K562 (cell line): Measurements from ENCODE around the gene SS18L1. TPM values are rescaled to one million over a fixed set of nuclear protein-coding genes. Genes with fewer than 3 reads are reported as not detected.
A peak's percentile ranks its signal among the peaks of the same experiment; 100 is the strongest.

Source experiments
- ARID3A ChIP-seq: IDR thresholded peaks from 2 replicates; pipeline ENCODE4 v1.6.1; 2012; ENCODE audit warnings: low read depth, low read length, improper control_type of control experiment, borderline replicate concordance
- BCLAF1 ChIP-seq, 2 experiments: fragments of 450-650 bp in 1 of 2; IDR thresholded peaks; 2 replicates each; pipeline ENCODE4 v1.6.1; 2011 to 2017; ENCODE audit warnings: low read depth in 2 of 2, antibody characterized with exemption in 1 of 2, borderline replicate concordance in 1 of 2, low read length in 1 of 2, mild to moderate bottlenecking in 1 of 2, mixed read lengths in 1 of 2; ENCODE audit not compliant: control insufficient read depth in 1 of 2
- BCOR ChIP-seq: fragments of 450-650 bp; IDR thresholded peaks from 2 replicates; pipeline ENCODE4 v1.6.1; 2016
- C11orf30 ChIP-seq: fragments of 450-650 bp; IDR thresholded peaks from 2 replicates; pipeline ENCODE4 v1.6.1; 2016; ENCODE audit warnings: low read depth, mild to moderate bottlenecking
- HDGF ChIP-seq: fragments of 450-650 bp; IDR thresholded peaks from 2 replicates; pipeline ENCODE4 v1.6.1; 2016
- KDM1A ChIP-seq, 2 experiments: fragments of 450-650 bp; IDR thresholded peaks; 2 replicates each; pipeline ENCODE4 v1.6.1; 2016; ENCODE audit warnings: mild to moderate bottlenecking in 2 of 2
- MYNN ChIP-seq, 2 experiments: sonication (generic); formaldehyde crosslinking in 1 of 2; IDR thresholded peaks; 2 replicates each; pipeline versions ENCODE4 v1.5.0 to v1.6.1; 2016 to 2020; ENCODE audit warnings: antibody characterized with exemption in 1 of 2, missing genetic modification reagents in 1 of 2
- NCOA6 ChIP-seq: fragments of 450-650 bp; IDR thresholded peaks from 2 replicates; pipeline ENCODE4 v1.6.1; 2017; ENCODE audit warnings: mild to moderate bottlenecking
- NEUROD1 ChIP-seq: fragments of 150-350 bp; IDR thresholded peaks from 2 replicates; pipeline ENCODE4 v1.6.1; 2014; ENCODE audit warnings: borderline replicate concordance, low read length, low read depth; ENCODE audit not compliant: partially characterized antibody
- PHF8 ChIP-seq: fragments of 200-600 bp; sonication (generic); IDR thresholded peaks from 2 replicates; pipeline ENCODE4 v1.6.1; 2012; ENCODE audit warnings: mixed run types, mild to moderate bottlenecking, inconsistent platforms, low read length, moderate library complexity, borderline replicate concordance
- POLR2B ChIP-seq: fragments of 450-650 bp; IDR thresholded peaks from 2 replicates; pipeline ENCODE4 v1.6.1; 2018; ENCODE audit warnings: low read depth; ENCODE audit not compliant: partially characterized antibody
- RB1 ChIP-seq: fragments of 450-650 bp; IDR thresholded peaks from 2 replicates; pipeline ENCODE4 v1.6.1; 2017; ENCODE audit warnings: low read depth, mild to moderate bottlenecking
- SP2 ChIP-seq: IDR thresholded peaks from 2 replicates; pipeline ENCODE4 v1.6.1; 2011; ENCODE audit warnings: mild to moderate bottlenecking, low read depth, low read length, moderate library complexity; ENCODE audit not compliant: poor library complexity, severe bottlenecking; ENCODE audit errors: extremely low read depth
- SREBF1 ChIP-seq: fragments of 150-350 bp; IDR thresholded peaks from 2 replicates; pipeline ENCODE4 v1.6.1; 2014; ENCODE audit warnings: antibody characterized with exemption, low read depth, low read length, borderline replicate concordance
- ZBTB1 ChIP-seq: sonication (generic); formaldehyde crosslinking; IDR thresholded peaks from 2 replicates; pipeline ENCODE4 v1.8.1; 2023; ENCODE audit warnings: missing genetic modification reagents, low read depth, mild to moderate bottlenecking, borderline replicate concordance
- ZC3H8 ChIP-seq: fragments of 450-650 bp; IDR thresholded peaks from 2 replicates; pipeline ENCODE4 v1.6.1; 2017
- ZKSCAN1 ChIP-seq: fragments of 150-350 bp; IDR thresholded peaks from 2 replicates; pipeline ENCODE4 v1.6.1; 2016; ENCODE audit warnings: low read depth, low read length
- ZNF707 ChIP-seq: fragments of 250-450 bp; sonication (Bioruptor Pico); conservative IDR thresholded peaks from 2 replicates; pipeline ENCODE4 v1.8.0; 2022; ENCODE audit warnings: inconsistent platforms, mild to moderate bottlenecking, moderate library complexity
- polyA plus RNA-seq, 8 experiments: library from polyadenylated mRNA; depleted of rRNA in 4 of 8; stranded (reverse) in 5 of 8; unstranded in 3 of 8; fragments of >200 nt; fragmentation: Nextera tagmentation in 2 of 8; fragmentation: Illumina TruSeq in 1 of 8; extraction: Ambion mirVana in 2 of 8; extraction: Trizol in 1 of 8; gene quantifications; 2 replicates each; pipeline versions ENCODE4 v1.2.1 to v1.2.3, GENCODE V29; 2011 to 2014; ENCODE audit warnings: inconsistent platforms in 1 of 8, missing spikeins in 1 of 8
- total RNA-seq, 7 experiments: library from RNA; depleted of rRNA in 6 of 7; stranded (reverse); fragments of >200 nt in 6 of 7; fragmentation: Illumina TruSeq in 2 of 7; extraction: Trizol in 2 of 7; gene quantifications; 2 replicates each; pipeline versions ENCODE4 v1.2.1 to v1.2.3, GENCODE V29; 2011 to 2021; ENCODE audit warnings: low replicate concordance in 1 of 7
- TF ChIP-seq, protein P1 (sequence below): sonication (generic); formaldehyde crosslinking; IDR thresholded peaks from 2 replicates; pipeline ENCODE4 v1.9.0; 2022; ENCODE audit warnings: mild to moderate bottlenecking, missing genetic modification reagents
- TF ChIP-seq, protein P2 (sequence below), 3 experiments: IDR thresholded peaks in 2 of 3; conservative IDR thresholded peaks in 1 of 3; 2 replicates each; pipeline ENCODE4 v1.5.1; 2011 to 2012; ENCODE audit warnings: low read length in 3 of 3, mild to moderate bottlenecking in 3 of 3, control low read depth in 2 of 3, improper control_type of control experiment in 1 of 3, inconsistent platforms in 1 of 3, low read depth in 1 of 3, mixed read lengths in 1 of 3, moderate library complexity in 1 of 3; ENCODE audit not compliant: insufficient read depth in 2 of 3

Gene SS18L1
- total and polyA plus RNA-seq, 9 of the 15 experiments (the other 6 are each of a cell fraction or from before 2014, with no cell fraction given) = 2.7 to 28.3 (median 15.1) TPM

DNA sequence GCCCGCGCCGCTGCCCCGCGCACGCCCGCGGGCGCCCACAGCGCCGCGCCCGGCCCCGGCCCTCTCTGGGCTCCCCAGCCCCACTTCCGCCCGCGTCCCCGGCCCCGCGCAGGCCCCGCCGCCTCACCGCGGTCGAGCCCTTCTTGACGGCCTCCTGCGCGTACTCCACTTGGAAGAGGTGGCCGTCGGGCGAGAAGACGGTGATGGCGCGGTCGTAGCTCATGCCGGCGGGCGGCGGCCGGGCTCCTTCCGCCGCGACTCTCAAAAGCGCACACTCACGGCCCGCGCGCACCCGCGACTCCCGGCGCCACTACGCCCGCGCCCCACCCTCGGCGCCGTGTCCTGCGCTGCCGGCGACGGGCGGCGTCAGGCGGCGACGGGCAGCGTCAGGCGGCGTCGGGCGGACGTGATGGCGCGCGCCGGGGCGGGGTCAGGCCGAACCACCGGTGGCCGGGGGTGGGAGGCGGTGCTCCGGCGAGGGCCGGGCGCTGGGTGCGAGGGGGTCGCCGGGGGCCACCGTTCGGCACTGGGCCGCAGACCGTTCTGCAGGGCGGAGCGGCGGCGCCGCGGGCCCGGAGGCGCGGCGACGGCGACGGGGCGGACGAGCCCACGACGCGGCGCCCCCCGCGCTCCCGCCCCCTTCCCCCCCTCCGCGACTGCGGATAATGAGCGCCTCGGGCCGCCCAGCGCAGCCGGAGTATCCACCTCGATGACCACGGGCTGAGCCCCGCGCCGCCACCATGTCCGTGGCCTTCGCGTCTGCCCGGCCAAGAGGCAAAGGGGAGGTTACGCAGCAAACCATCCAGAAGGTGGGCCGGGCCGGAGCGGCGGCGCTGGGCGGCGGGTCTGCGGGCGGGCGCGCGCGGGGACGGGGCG lies at the start of gene SS18L1, which contains the start of gene PSMA7 (continued):
- TF ChIP-seq, protein P1, sequence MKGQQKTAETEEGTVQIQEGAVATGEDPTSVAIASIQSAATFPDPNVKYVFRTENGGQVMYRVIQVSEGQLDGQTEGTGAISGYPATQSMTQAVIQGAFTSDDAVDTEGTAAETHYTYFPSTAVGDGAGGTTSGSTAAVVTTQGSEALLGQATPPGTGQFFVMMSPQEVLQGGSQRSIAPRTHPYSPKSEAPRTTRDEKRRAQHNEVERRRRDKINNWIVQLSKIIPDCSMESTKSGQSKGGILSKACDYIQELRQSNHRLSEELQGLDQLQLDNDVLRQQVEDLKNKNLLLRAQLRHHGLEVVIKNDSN (CRISPR knock-in tag) = no peak
- TF ChIP-seq, protein P2, sequence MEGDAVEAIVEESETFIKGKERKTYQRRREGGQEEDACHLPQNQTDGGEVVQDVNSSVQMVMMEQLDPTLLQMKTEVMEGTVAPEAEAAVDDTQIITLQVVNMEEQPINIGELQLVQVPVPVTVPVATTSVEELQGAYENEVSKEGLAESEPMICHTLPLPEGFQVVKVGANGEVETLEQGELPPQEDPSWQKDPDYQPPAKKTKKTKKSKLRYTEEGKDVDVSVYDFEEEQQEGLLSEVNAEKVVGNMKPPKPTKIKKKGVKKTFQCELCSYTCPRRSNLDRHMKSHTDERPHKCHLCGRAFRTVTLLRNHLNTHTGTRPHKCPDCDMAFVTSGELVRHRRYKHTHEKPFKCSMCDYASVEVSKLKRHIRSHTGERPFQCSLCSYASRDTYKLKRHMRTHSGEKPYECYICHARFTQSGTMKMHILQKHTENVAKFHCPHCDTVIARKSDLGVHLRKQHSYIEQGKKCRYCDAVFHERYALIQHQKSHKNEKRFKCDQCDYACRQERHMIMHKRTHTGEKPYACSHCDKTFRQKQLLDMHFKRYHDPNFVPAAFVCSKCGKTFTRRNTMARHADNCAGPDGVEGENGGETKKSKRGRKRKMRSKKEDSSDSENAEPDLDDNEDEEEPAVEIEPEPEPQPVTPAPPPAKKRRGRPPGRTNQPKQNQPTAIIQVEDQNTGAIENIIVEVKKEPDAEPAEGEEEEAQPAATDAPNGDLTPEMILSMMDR (IDR thresholded peaks at IDR 0.05 in 2 of 3, conservative IDR thresholded peaks at IDR 0.05 in 1 of 3; ENCODE audit: insufficient read depth in 2 of 3, low read depth in 1 of 3, low read length in 3 of 3) = no peak
- TF ChIP-seq RB1 (no peak; the same call in none of the 2 replicates), NCOA6 (peak; percentile 53), C11orf30 (no peak), ARID3A (no peak), MYNN (IDR thresholded peaks at IDR 0.05) (no peak), MYNN (CRISPR knock-in tag; IDR thresholded peaks at IDR 0.05) (no peak), HDGF (no peak), ZBTB1 (CRISPR knock-in tag) (no peak; the same call in 1 of the 2 replicates), POLR2B (peak; percentile 52), NEUROD1 (peak; percentile 18), BCLAF1 (IDR thresholded peaks at IDR 0.05; ENCODE audit: borderline replicate concordance in 1 of 2, control insufficient read depth in 1 of 2, low read depth in 2 of 2, low read length in 1 of 2) (no peak), SP2 (no peak), ZKSCAN1 (no peak), ZNF707 (CRISPR knock-in tag) (no peak), PHF8 (peak; percentile 88; the same call in 1 of the 2 replicates), ZC3H8 (no peak), BCOR (no peak), SREBF1 (no peak), KDM1A (IDR thresholded peaks at IDR 0.05) (no peak)
